ENCODE measurements around the gene AK1. TPM values are rescaled to one million over a fixed set of nuclear protein-coding genes. Genes with fewer than 3 reads are reported as not detected.

The AK1 gene
- total and polyA plus RNA-seq, 9 of the 15 experiments (the other 6 are each of a cell fraction or from before 2014, with no cell fraction given), result 10.1 to 71.8 (median 39.0) TPM

DNA sequence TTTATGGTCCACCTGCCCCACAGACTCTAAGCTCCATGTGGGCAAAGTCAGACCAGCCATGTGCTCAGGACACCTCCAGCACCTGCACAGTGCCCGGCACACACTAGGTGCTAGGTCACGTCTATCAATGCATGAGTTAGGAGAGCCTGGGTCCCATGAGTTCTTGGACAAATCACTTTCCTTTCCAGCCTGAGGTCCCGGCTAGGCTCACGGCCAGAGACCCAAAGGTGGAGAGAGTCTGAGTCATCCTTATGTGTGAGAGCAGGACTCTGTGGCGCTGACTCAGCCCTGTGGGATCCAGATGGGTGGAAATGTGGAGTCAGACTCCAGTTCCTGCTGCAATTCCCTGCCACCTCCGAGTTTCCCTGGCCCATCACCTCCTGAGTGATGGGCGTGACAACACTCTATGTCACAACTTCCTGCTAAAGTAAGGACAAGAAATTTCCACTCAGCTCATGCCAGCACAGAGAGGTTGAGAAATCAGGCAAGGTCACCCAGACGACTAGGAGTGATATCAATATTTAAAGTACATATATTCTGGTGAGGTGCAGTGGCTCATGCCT, 41.9 kb upstream of the AK1 start (continued):
- TF ChIP-seq NFIX (CRISPR knock-in tag; IDR thresholded peaks at IDR 0.05; ENCODE audit: low read depth), result no peak
- no peak for TF ChIP-seq NUFIP1 (IDR thresholded peaks at IDR 0.05; ENCODE audit: partially characterized antibody)
- TF ChIP-seq PTBP1 (IDR thresholded peaks at IDR 0.05; ENCODE audit: low read depth, low read length), result no peak
- TF ChIP-seq, protein P1, sequence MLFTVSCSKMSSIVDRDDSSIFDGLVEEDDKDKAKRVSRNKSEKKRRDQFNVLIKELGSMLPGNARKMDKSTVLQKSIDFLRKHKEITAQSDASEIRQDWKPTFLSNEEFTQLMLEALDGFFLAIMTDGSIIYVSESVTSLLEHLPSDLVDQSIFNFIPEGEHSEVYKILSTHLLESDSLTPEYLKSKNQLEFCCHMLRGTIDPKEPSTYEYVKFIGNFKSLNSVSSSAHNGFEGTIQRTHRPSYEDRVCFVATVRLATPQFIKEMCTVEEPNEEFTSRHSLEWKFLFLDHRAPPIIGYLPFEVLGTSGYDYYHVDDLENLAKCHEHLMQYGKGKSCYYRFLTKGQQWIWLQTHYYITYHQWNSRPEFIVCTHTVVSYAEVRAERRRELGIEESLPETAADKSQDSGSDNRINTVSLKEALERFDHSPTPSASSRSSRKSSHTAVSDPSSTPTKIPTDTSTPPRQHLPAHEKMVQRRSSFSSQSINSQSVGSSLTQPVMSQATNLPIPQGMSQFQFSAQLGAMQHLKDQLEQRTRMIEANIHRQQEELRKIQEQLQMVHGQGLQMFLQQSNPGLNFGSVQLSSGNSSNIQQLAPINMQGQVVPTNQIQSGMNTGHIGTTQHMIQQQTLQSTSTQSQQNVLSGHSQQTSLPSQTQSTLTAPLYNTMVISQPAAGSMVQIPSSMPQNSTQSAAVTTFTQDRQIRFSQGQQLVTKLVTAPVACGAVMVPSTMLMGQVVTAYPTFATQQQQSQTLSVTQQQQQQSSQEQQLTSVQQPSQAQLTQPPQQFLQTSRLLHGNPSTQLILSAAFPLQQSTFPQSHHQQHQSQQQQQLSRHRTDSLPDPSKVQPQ (CRISPR knock-in tag; IDR thresholded peaks at IDR 0.05; ENCODE audit: borderline replicate concordance), result no peak
- no peak for TF ChIP-seq FOXK2 (conservative IDR thresholded peaks at IDR 0.05 in 1 of 2, IDR thresholded peaks at IDR 0.05 in 1 of 2; ENCODE audit: low read depth in 2 of 2)
- TF ChIP-seq, protein P2, sequence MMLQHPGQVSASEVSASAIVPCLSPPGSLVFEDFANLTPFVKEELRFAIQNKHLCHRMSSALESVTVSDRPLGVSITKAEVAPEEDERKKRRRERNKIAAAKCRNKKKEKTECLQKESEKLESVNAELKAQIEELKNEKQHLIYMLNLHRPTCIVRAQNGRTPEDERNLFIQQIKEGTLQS (IDR thresholded peaks at IDR 0.05), result peak; percentile 97
- TF ChIP-seq, protein P2 (CRISPR knock-in tag; conservative IDR thresholded peaks at IDR 0.05), result peak; percentile 85
- no peak for TF ChIP-seq RBM39 (optimal IDR thresholded peaks at IDR 0.05; ENCODE audit: low read depth, low read length)
- no peak for TF ChIP-seq POLR3G (IDR thresholded peaks at IDR 0.05; ENCODE audit: extremely low read depth, insufficient read length, insufficient replicate concordance)
- TF ChIP-seq, protein P3, sequence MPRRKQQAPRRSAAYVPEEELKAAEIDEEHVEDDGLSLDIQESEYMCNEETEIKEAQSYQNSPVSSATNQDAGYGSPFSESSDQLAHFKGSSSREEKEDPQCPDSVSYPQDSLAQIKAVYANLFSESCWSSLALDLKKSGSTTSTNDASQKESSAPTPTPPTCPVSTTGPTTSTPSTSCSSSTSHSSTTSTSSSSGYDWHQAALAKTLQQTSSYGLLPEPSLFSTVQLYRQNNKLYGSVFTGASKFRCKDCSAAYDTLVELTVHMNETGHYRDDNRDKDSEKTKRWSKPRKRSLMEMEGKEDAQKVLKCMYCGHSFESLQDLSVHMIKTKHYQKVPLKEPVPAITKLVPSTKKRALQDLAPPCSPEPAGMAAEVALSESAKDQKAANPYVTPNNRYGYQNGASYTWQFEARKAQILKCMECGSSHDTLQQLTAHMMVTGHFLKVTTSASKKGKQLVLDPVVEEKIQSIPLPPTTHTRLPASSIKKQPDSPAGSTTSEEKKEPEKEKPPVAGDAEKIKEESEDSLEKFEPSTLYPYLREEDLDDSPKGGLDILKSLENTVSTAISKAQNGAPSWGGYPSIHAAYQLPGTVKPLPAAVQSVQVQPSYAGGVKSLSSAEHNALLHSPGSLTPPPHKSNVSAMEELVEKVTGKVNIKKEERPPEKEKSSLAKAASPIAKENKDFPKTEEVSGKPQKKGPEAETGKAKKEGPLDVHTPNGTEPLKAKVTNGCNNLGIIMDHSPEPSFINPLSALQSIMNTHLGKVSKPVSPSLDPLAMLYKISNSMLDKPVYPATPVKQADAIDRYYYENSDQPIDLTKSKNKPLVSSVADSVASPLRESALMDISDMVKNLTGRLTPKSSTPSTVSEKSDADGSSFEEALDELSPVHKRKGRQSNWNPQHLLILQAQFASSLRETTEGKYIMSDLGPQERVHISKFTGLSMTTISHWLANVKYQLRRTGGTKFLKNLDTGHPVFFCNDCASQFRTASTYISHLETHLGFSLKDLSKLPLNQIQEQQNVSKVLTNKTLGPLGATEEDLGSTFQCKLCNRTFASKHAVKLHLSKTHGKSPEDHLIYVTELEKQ (CRISPR knock-in tag; IDR thresholded peaks at IDR 0.05), result no peak
- TF ChIP-seq, protein P4, sequence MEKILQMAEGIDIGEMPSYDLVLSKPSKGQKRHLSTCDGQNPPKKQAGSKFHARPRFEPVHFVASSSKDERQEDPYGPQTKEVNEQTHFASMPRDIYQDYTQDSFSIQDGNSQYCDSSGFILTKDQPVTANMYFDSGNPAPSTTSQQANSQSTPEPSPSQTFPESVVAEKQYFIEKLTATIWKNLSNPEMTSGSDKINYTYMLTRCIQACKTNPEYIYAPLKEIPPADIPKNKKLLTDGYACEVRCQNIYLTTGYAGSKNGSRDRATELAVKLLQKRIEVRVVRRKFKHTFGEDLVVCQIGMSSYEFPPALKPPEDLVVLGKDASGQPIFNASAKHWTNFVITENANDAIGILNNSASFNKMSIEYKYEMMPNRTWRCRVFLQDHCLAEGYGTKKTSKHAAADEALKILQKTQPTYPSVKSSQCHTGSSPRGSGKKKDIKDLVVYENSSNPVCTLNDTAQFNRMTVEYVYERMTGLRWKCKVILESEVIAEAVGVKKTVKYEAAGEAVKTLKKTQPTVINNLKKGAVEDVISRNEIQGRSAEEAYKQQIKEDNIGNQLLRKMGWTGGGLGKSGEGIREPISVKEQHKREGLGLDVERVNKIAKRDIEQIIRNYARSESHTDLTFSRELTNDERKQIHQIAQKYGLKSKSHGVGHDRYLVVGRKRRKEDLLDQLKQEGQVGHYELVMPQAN (IDR thresholded peaks at IDR 0.05; ENCODE audit: borderline replicate concordance), result no peak
- no peak for TF ChIP-seq DDX20 (tag; IDR thresholded peaks at IDR 0.05; ENCODE audit: low read depth)
- TF ChIP-seq MED1 (CRISPR knock-in tag; IDR thresholded peaks at IDR 0.05; ENCODE audit: borderline replicate concordance), result no peak
- no peak for TF ChIP-seq RHOXF2B (CRISPR knock-in tag; conservative IDR thresholded peaks at IDR 0.05)
- TF ChIP-seq, protein P5, sequence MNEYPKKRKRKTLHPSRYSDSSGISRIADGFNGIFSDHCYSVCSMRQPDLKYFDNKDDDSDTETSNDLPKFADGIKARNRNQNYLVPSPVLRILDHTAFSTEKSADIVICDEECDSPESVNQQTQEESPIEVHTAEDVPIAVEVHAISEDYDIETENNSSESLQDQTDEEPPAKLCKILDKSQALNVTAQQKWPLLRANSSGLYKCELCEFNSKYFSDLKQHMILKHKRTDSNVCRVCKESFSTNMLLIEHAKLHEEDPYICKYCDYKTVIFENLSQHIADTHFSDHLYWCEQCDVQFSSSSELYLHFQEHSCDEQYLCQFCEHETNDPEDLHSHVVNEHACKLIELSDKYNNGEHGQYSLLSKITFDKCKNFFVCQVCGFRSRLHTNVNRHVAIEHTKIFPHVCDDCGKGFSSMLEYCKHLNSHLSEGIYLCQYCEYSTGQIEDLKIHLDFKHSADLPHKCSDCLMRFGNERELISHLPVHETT (CRISPR knock-in tag; conservative IDR thresholded peaks at IDR 0.05 in 1 of 2, IDR thresholded peaks at IDR 0.05 in 1 of 2), result no peak
- no peak for TF ChIP-seq HSF4 (CRISPR knock-in tag; IDR thresholded peaks at IDR 0.05; ENCODE audit: borderline replicate concordance)
- TF ChIP-seq ZNF224 (CRISPR knock-in tag; IDR thresholded peaks at IDR 0.05), result no peak
